ENCODE measurements around the gene QPRT.
A peak's percentile ranks its signal among the peaks of the same experiment; 100 is the strongest.
"Not testable (repeated sequence)": the region's sequence is repeated elsewhere in the genome, so short reads cannot be mapped to it uniquely, and the experiment has no call there.

Gene QPRT

GRCh38 chr16:29694384-29695195 lies 15.6 kb downstream of the QPRT start:
- no peak for DNase-seq (ENCODE audit: low spot score)

GRCh38 chr16:29695675-29696074 lies 16.7 kb downstream of the QPRT start:
- not testable (repeated sequence) for DNase-seq (ENCODE audit: low spot score)

DNA sequence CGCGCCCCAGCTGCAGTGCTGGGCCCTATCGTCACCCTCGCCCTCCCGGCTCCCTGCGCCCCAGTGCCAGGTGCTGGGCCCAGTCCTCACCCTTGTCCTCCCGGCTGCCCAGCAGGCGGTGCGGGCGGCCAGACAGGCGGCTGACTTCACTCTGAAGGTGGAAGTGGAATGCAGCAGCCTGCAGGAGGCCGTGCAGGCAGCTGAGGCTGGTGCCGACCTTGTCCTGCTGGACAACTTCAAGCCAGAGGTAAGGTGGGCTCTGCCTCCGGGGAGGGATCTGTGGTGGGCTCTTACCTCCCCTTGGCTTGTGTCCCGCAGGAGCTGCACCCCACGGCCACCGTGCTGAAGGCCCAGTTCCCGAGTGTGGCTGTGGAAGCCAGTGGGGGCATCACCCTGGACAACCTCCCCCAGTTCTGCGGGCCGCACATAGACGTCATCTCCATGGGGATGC lies 17.9 kb downstream of the QPRT start:
- no peak for DNase-seq (ENCODE audit: low spot score)

DNA sequence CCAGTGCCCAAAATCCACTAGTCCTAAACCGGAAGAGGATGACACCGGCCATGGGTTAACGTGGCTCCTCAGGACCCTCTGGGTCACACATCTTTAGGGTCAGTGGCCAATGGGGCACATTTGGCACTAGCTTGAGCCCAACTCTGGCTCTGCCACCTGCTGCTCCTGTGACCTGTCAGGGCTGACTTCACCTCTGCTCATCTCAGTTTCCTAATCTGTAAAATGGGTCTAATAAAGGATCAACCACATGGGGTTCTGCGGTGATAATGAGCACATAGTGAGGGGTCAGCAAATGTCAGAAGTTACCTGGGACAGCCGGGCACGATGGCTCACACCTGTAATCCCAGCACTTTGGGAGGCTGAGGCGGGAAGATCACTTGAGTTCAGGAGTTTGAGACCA lies 18.4 kb downstream of the QPRT start:
- no peak for DNase-seq (ENCODE audit: low spot score)

- DNase-seq (ENCODE audit: low spot score), result no peak
Observed at GRCh38 chr16:29698042-29698441, 19.1 kb downstream of the QPRT start.

GRCh38 chr16:29698484-29699323 lies 19.7 kb downstream of the QPRT start:
- DNase-seq (ENCODE audit: low spot score), result no peak

DNA sequence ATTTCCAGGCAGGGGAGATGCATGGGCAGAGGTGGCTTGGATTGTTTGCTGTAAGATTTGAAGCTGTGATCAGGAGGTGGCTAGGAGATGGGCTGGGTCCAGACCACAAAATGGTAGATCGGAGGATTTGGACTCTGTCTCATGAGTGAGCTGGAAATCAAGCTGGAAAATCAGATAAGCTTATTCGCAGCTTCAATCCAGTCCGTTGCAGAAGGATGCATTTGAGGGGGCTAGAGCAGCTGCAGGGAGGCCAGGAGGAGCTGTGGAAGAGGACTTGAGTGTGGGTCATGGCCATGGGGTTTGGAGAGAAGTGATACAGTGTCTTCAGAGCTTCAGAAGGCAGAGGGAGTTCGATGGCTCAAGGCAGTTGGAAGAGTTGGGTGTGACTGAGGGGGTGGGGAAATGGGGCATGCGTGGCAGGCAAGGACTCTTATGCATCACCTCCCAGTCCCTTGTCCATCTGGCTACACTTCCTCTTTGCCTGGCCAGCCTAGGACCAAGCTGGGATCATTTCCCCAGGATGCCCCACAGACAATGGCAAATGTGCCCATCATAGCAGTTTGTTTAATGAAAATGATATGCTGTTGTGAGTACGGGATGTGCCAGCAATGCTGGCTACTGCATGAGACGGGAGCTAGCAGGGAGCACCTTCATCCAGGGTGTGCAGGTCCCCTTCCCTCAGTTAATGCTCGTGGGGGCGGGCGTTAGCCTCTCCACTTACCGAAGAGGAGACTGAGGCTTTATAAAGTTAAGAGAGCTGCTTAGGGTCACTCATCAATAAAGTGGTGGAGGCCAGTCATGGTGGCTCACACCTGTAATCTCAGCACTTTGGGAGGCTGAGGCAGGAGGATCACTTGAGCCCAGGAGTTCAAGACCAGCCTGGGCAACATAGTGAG lies 20.6 kb downstream of the QPRT start:
- no peak for DNase-seq (ENCODE audit: low spot score)

DNA sequence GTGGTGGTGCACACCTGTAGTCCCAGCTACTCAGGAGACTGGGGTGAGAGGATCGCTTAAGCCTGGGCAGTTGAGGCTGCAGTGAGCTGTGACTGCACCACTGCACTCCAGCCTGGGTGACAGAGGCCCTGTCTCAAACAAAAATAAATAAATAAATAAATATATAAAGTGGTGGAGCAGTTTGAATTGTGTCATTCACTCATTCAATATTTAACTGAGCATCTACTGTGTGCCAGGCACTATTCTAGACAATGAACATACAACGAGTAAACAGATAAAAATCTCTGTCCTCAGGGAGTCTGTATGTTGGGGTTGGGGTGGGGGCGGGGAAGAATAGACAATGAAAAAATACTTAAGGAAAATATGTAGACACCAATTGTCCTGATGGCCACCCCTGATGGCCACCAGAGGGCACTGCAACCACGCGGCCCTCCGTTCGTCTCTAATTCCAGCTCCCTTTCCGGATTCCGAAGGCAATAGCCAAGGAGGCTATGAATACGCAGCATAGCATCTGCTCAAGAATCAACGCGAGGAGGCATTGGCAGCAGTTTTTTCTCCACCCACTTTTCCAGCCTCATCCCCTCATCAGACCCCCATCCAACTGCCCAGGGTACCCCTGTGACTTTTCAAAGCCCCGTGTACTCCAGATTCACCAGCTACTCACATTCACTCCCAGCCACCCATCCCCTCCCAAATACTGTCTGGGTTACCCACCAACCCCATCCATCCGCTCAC lies 21.4 kb downstream of the QPRT start:
- DNase-seq (ENCODE audit: low spot score), result peak; percentile 77

- DNase-seq (ENCODE audit: low spot score), result no peak
Observed at GRCh38 chr16:29701214-29701555, 22.2 kb downstream of the QPRT start.

DNA sequence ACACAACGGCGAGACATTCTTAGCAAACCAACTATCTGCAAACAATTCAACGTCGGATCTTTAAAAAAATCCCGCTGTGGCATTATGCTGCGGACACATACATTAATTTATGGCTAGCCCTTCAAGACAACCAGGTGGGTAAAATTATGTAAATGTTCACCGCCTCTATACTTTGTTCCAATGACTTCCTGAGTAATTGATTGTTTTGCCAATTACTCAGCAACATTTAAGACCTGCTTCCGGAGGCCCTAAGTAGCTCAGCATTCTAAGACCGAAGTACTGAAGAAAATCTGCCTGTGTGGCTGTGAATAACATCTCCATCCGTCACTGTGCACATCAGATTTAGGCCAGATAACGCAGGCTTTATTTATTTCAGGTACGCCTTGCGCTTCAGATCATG lies 23.3 kb downstream of the QPRT start:
- DNase-seq (ENCODE audit: low spot score), result no peak

GRCh38 chr16:29705030-29705429 lies 26.1 kb downstream of the QPRT start:
- DNase-seq (ENCODE audit: low spot score), result no peak

- DNase-seq (ENCODE audit: low spot score), result not testable (repeated sequence)
Observed at GRCh38 chr16:29707160-29707559, 28.2 kb downstream of the QPRT start.

- DNase-seq (ENCODE audit: low spot score), result no peak
Observed at GRCh38 chr16:29708917-29709600, 30.1 kb downstream of the QPRT start.

GRCh38 chr16:29709657-29710056 lies 30.7 kb downstream of the QPRT start:
- not testable (repeated sequence) for DNase-seq (ENCODE audit: low spot score)

- peak; percentile 59 for DNase-seq (ENCODE audit: low spot score)
Observed at GRCh38 chr16:29710227-29711219, 31.5 kb downstream of the QPRT start.

GRCh38 chr16:29712809-29713208 lies 33.8 kb downstream of the QPRT start:
- DNase-seq (ENCODE audit: low spot score), result no peak

GRCh38 chr16:29714396-29714795 lies 35.4 kb downstream of the QPRT start:
- DNase-seq (ENCODE audit: low spot score), result no peak

DNA sequence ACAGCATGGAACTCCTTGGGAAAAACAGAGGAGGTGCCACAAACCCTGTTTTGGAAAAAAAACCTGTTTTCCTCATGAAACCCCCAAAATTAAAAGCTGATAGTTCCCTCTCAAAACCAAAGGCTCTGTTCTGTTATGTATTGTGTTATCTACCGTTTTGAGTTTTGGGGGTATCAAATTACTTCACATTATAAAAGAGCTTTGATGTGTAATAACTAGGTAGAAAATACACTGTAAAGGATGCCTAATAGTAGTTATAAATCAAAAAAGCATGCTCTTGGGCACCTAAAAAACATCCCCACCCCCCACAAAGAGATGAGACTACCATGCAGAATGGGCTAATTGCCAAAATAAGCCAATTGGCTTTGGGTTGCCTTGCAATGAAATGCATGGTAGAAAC lies 36.0 kb downstream of the QPRT start:
- DNase-seq (ENCODE audit: low spot score), result no peak

DNA sequence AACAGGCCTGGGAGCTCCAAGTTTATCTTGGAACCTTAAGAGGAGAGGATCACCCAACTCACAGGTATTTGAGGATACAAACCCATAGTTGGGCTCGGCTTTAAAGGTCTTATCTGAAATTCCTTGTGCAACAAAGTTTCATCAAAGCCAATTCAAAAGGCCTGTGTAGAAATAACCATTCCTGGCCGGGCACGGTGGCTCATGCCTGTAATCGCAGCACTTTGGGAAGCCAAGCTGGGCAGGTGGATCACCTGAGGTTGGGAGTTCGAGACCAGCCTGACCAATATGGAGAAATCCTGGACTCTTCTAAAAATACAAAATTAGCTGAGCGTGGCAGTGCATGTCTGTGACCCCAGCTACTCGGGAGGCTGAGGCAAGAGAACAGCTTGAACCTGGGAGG lies 38.1 kb downstream of the QPRT start:
- DNase-seq (ENCODE audit: low spot score), result no peak

DNA sequence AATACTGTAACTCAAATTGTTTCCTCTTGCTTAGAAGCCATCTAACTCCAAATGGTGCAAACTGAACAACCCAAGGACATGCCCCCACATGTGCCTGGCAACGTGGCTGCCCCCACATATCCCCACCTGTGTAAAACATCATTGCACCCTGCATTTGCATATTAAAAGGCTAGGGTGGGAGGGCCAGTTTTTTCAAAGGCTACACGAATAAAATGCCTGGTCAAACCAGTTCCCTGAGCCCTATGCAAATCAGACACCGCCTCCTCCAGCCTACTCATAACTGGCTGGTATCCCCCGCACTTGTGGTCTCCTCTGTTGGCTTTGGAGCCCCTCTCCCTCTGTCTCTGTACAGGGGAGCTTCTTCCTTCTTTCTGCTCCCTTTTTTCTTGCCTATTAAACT lies 40.1 kb downstream of the QPRT start:
- DNase-seq (ENCODE audit: low spot score), result no peak
